Stimulated activated CD8-positive, alpha-beta memory T cell treated with anti-CD3 and anti-CD28 coated beads, Interleukin-15, amount 100 ng/mL, for 48 hours (primary cell): ENCODE data around the gene DLL4.

ENCODE experiments used
- DNase-seq, 2 donors: peaks; one replicate each; pipeline ENCODE4 v3.0.0-alpha.2; 2020; ENCODE audit warnings: low read depth in 2 of 2

The DLL4 gene

GRCh38 chr15:40928821-40929659 lies at the start of gene DLL4:
DLL4 (plus strand) TSS chr15:40929340; CDS start chr15:40929669, 329 bp downstream.
- no peak for DNase-seq

GRCh38 chr15:40879609-40880008 lies 49.5 kb upstream of the DLL4 start:
- no peak for DNase-seq

- DNase-seq, result no peak
These were observed 47.8 kb upstream of the DLL4 start for GRCh38 chr15:40881351-40881750.

- no peak for DNase-seq
These were observed 42.6 kb upstream of the DLL4 start for GRCh38 chr15:40886586-40886985.

- DNase-seq, result no peak
These were observed 40.0 kb upstream of the DLL4 start for GRCh38 chr15:40889112-40889511.

- no peak for DNase-seq
These were observed 38.0 kb upstream of the DLL4 start for GRCh38 chr15:40891138-40891537.

GRCh38 chr15:40891810-40892446 lies 37.2 kb upstream of the DLL4 start:
- DNase-seq, result no peak

GRCh38 chr15:40892447-40893012 lies 36.6 kb upstream of the DLL4 start:
- DNase-seq, result no peak

- no peak for DNase-seq
These were observed 36.0 kb upstream of the DLL4 start for GRCh38 chr15:40893019-40893670.

- peak; percentile 97 to 98 for DNase-seq
These were observed 35.1 kb upstream of the DLL4 start, which contains the start of gene VPS18 for GRCh38 chr15:40893733-40894680. VPS18 (plus strand) TSS chr15:40894450; CDS start chr15:40894769, 319 bp downstream.

GRCh38 chr15:40894681-40895448 lies 34.3 kb upstream of the DLL4 start:
- DNase-seq, result peak; percentile 46 to 50

GRCh38 chr15:40899536-40900207 lies 29.5 kb upstream of the DLL4 start:
- no peak for DNase-seq

GRCh38 chr15:40900256-40901052 lies 28.7 kb upstream of the DLL4 start:
- no peak for DNase-seq

- DNase-seq, result no peak
These were observed 28.1 kb upstream of the DLL4 start for GRCh38 chr15:40901053-40901443.

- no peak for DNase-seq
These were observed 26.3 kb upstream of the DLL4 start for GRCh38 chr15:40902605-40903561.

- no peak for DNase-seq
These were observed 24.5 kb upstream of the DLL4 start for GRCh38 chr15:40904552-40905201.
